GM06990 (cell line): Measurements from ENCODE around the gene IST1.
A peak's percentile ranks its signal among the peaks of the same experiment; 100 is the strongest.

Source experiments
- DNase-seq: peaks from one replicate; pipeline ENCODE4 v3.0.0-alpha.2; 2011; ENCODE audit not compliant: insufficient read length; ENCODE audit errors: extremely low read depth
- H3K27me3 ChIP-seq: replicated peaks from 2 replicates; pipeline ENCODE4 v1.6.0; 2011; ENCODE audit warnings: low read length; ENCODE audit not compliant: control insufficient read depth, insufficient read depth
- H3K36me3 ChIP-seq: 2 replicates; pipeline ENCODE4 v1.5.1; 2011; ENCODE audit warnings: low read length; ENCODE audit not compliant: control insufficient read depth, insufficient read depth
- H3K4me3 ChIP-seq: replicated peaks from 2 replicates; pipeline ENCODE4 v1.5.1; 2011; ENCODE audit warnings: low read depth, mild to moderate bottlenecking, control low read depth, low read length
- CTCF ChIP-seq: IDR thresholded peaks from 2 replicates; pipeline ENCODE4 v1.5.1; 2011; ENCODE audit warnings: low read length, control low read depth, mild to moderate bottlenecking, inconsistent platforms; ENCODE audit not compliant: insufficient read depth, poor library complexity, severe bottlenecking

The IST1 gene

DNA sequence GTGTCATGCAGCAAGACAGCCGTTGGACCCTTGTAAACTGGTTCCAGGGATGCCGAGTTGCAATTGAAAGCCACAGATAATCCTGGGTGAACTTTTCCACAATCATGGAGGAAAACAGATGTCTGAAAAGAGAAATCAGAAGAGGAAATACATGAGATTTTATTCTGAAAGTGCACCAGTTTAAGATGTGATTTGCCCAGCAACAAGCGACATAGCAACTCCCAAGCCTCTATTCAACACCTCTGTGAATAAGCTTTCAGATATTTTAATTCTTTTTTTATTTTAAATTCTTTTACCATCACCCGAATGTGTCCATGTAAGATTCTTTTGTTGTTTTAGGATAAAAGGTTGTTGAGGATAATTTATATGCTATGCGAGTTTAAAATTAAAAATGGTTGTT, 58.8 kb downstream of the IST1 start:
- TF ChIP-seq CTCF: no peak
- no peaks in the 10 kb centered on the region for H3K36me3 ChIP-seq
- no peaks in the 10 kb centered on the region for H3K27me3 ChIP-seq
- DNase-seq: no peak
- no peak overlapping the region for H3K4me3 ChIP-seq

DNA sequence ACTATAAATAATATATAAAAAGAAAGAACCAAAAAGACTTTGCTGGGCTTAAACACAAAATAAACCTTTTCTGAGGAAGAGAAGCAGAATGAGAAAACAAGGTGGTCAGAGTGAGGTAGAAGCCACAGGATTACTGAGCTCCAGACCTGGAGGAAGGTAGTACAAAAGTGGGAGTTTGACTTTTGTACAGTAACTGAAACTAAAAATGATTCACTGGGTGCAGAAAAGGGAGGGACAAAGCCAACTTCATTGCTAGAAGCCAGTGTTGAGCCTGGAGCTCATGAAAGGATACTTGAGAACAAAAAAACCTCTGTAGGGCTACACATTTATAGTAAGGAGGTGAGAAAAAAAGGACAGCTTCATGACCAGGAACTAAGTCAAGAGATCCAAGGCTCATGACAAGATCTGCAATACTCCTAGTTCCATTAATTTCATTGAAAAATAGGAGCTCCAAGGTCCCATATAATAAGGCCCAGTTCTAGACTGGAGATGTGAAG, 59.4 kb downstream of the IST1 start:
- Histone ChIP-seq H3K4me3 (no peak overlapping the region), H3K36me3 (no peaks in the 10 kb centered on the region), H3K27me3 (no peaks in the 10 kb centered on the region)
- DNase-seq: no peak
- TF ChIP-seq CTCF: no peak

GRCh38 chr16:71956486-71956885, 61.2 kb downstream of the IST1 start:
- Histone ChIP-seq H3K4me3 (no peak overlapping the region), H3K27me3 (no peaks in the 10 kb centered on the region), H3K36me3 (no peaks in the 10 kb centered on the region)
- TF ChIP-seq CTCF: no peak
- DNase-seq: no peak

- Histone ChIP-seq H3K27me3 (no peaks in the 10 kb centered on the region), H3K36me3 (no peaks in the 10 kb centered on the region), H3K4me3 (no peak overlapping the region)
- DNase-seq: peak; percentile 37
- peak; percentile 81 for TF ChIP-seq CTCF
Measured at GRCh38 chr16:71961066-71962039, 66.0 kb downstream of the IST1 start.

DNA sequence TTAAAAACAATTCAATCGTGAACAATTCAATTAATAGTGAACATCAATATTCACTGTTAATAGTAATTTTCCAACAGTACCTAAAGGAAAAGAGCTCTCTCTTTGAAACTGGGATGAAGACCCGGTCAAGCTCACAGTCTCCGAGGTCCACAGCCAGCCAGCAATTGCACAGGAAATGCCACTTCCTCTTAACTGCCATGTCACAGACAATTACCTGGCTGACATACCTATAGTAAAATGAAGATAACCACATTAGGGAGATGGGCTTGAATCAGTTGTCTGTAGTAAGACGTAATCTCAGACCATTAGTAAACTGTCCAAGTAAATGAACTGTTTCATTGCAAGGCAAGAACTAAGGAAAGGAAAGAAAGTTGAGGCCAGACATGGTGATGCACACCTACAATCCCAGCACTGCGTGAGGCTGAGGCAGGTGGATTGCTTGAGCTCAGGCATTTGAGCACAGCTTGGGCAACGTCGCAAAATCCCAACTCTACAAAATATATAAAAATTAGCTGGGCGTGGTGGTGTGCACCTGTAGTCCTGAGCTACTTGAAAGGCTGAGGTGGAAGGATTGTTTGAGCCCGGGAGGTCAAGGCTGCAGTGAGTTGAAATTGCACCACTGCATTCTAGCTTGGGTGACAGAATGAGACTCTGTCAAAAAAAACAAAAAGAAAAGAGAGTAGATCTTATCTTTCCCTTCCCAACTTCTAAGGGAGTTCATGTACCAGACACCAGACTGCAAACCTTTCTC, 68.0 kb downstream of the IST1 start:
- TF ChIP-seq CTCF: no peak
- no peaks in the 10 kb centered on the region for H3K36me3 ChIP-seq
- no peaks in the 10 kb centered on the region for H3K27me3 ChIP-seq
- no peak for DNase-seq
- no peak overlapping the region for H3K4me3 ChIP-seq
